K562 (cell line): Measurements from ENCODE around the gene MADD. TPM values are rescaled to one million over a fixed set of nuclear protein-coding genes. Genes with fewer than 3 reads are reported as not detected.
A peak's percentile ranks its signal among the peaks of the same experiment; 100 is the strongest.

ENCODE experiments used
- ATAC-seq: fragments of 200-7000 bp; cut with Tn5 transposase; 3 replicates; pipeline ENCODE4 v1.9.1; 2020; ENCODE audit warnings: moderate library complexity
- BruUV-seq: library from RNA; stranded (reverse); fragments of 400-500 nt; replicated peaks from 2 replicates; lab custom pipeline; 2021; lab: Mats Ljungman, UMichigan
- CTCF ChIA-PET: fragments of 300-600 bp; formaldehyde crosslinking; extraction: SDS; loops from one replicate; lab custom pipeline; 2021; ENCODE audit warnings: low intra/inter-chr PET ratio; lab: Yijun Ruan, JAX
- POLR2A ChIA-PET: fragments of 300-600, 350-650 bp; sonication (Branson Sonifier 250); formaldehyde crosslinking; extraction: SDS; loops from one replicate; lab custom pipeline; 2021; ENCODE audit warnings: antibody characterized with exemption, inconsistent platforms; lab: Yijun Ruan, JAX
- DNase-seq, 4 experiments: peaks; one replicate each; pipeline versions ENCODE4 v3.0.0 to v3.0.0-alpha.2; 2011 to 2018; ENCODE audit warnings: low spot score in 3 of 4, mixed read lengths in 3 of 4; ENCODE audit errors: extremely low read depth in 1 of 4
- FAIRE-seq: peaks from 2 replicates; lab custom pipeline; 2011; peaks lifted over from hg19 to GRCh38; lab: Jason Lieb, UNC
- H2AFZ ChIP-seq: 2 replicates; pipeline ENCODE4 v1.6.0; 2011; ENCODE audit warnings: low read depth, low read length, control low read depth, inconsistent platforms
- H3K27ac ChIP-seq: fragments of 200-600 bp; 3 replicates; pipeline ENCODE4 v1.8.0; 2011; ENCODE audit warnings: low read depth, mild to moderate bottlenecking, control low read depth, inconsistent platforms, low read length, moderate library complexity, mixed read lengths; ENCODE audit errors: extremely low read depth
- H3K27me3 ChIP-seq, 2 experiments: fragments of 300-600 bp in 1 of 2; 2 replicates in 1 of 2; 3 replicates in 1 of 2; pipeline versions ENCODE4 v1.6.0 to v1.8.0; 2011; ENCODE audit warnings: inconsistent platforms in 2 of 2, low read length in 2 of 2, mild to moderate bottlenecking in 1 of 2, mixed read lengths in 1 of 2, moderate library complexity in 1 of 2; ENCODE audit not compliant: control insufficient read depth in 2 of 2, insufficient read depth in 2 of 2
- H3K36me3 ChIP-seq: fragments of 300-600 bp; 3 replicates; pipeline ENCODE4 v1.8.0; 2011; ENCODE audit warnings: mild to moderate bottlenecking, low read length, inconsistent platforms; ENCODE audit not compliant: control insufficient read depth, insufficient read depth
- H3K4me1 ChIP-seq, 2 experiments: fragments of 200-600 bp in 1 of 2; replicated peaks in 1 of 2; 2 replicates in 1 of 2; 3 replicates in 1 of 2; pipeline versions ENCODE4 v1.5.1 to v1.8.0; 2011; ENCODE audit warnings: inconsistent platforms in 2 of 2, low read length in 2 of 2, mild to moderate bottlenecking in 1 of 2, mixed read lengths in 1 of 2, moderate library complexity in 1 of 2; ENCODE audit not compliant: control insufficient read depth in 2 of 2, insufficient read depth in 2 of 2
- H3K4me2 ChIP-seq: 2 replicates; pipeline ENCODE4 v1.6.1; 2011; ENCODE audit warnings: low read length, control low read depth, inconsistent platforms, mixed read lengths; ENCODE audit not compliant: insufficient read depth
- H3K4me3 ChIP-seq: fragments of 200-600 bp; sonication (generic), shearing (Covaris generic); 2 replicates; pipeline ENCODE4 v1.5.1; 2016; ENCODE audit warnings: control low read depth, inconsistent platforms
- H3K79me2 ChIP-seq: fragments of 200-600 bp; 3 replicates; pipeline ENCODE4 v1.8.0; 2011; ENCODE audit warnings: low read length, inconsistent platforms; ENCODE audit not compliant: control insufficient read depth, insufficient read depth
- H3K9ac ChIP-seq, 2 experiments: 2 replicates each; pipeline versions ENCODE4 v1.6.0 to v1.6.1; 2011; ENCODE audit warnings: low read depth in 2 of 2, low read length in 2 of 2, control low read depth in 1 of 2, inconsistent platforms in 1 of 2, mild to moderate bottlenecking in 1 of 2, mixed read lengths in 1 of 2; ENCODE audit not compliant: insufficient read depth in 1 of 2
- H3K9me1 ChIP-seq: one replicate; pipeline ENCODE4 v1.6.0; 2011; ENCODE audit warnings: inconsistent platforms, mild to moderate bottlenecking, low read length, moderate library complexity; ENCODE audit not compliant: control insufficient read depth, insufficient read depth
- H3K9me3 ChIP-seq: replicated peaks from 2 replicates; pipeline ENCODE4 v1.5.1; 2011; ENCODE audit warnings: low read depth, low read length, inconsistent platforms; ENCODE audit not compliant: control insufficient read depth, insufficient read depth
- H4K20me1 ChIP-seq: replicated peaks from 2 replicates; pipeline ENCODE4 v1.6.1; 2011; ENCODE audit warnings: low read length, inconsistent platforms, mixed read lengths; ENCODE audit not compliant: control insufficient read depth, insufficient read depth
- CXXC5 ChIP-seq: fragments of 250-450 bp; sonication (Bioruptor Pico); IDR thresholded peaks from 2 replicates; pipeline ENCODE4 v1.8.0; 2022; ENCODE audit warnings: inconsistent platforms, mild to moderate bottlenecking, moderate library complexity
- E2F3 ChIP-seq: fragments of 250-450 bp; sonication (Bioruptor Pico); IDR thresholded peaks from 2 replicates; pipeline ENCODE4 v1.4.0; 2020; ENCODE audit warnings: mild to moderate bottlenecking
- ELK3 ChIP-seq: fragments of 450-650 bp; formaldehyde crosslinking; IDR thresholded peaks from 2 replicates; pipeline ENCODE4 v1.4.0; 2020; ENCODE audit warnings: mild to moderate bottlenecking
- ETS1 ChIP-seq: conservative IDR thresholded peaks from 2 replicates; pipeline ENCODE4 v1.6.1; 2011; ENCODE audit warnings: low read depth, mild to moderate bottlenecking, low read length; ENCODE audit not compliant: control insufficient read depth
- FOXJ2 ChIP-seq: fragments of 200-800 bp; sonication (Bioruptor generic); IDR thresholded peaks from 2 replicates; pipeline ENCODE4 v1.6.1; 2016; ENCODE audit warnings: missing genetic modification characterization, missing compliant biosample characterization
- GABPB1 ChIP-seq: sonication (generic); formaldehyde crosslinking; IDR thresholded peaks from 2 replicates; pipeline ENCODE4 v1.8.0; 2022; ENCODE audit warnings: mild to moderate bottlenecking, missing genetic modification reagents
- KLF6 ChIP-seq: fragments of 250-450 bp; sonication (Bioruptor Pico); IDR thresholded peaks from 2 replicates; pipeline ENCODE4 v1.4.0; 2020; ENCODE audit warnings: mild to moderate bottlenecking, moderate library complexity, borderline replicate concordance
- MIER1 ChIP-seq: fragments of 450-650 bp; IDR thresholded peaks from 2 replicates; pipeline ENCODE4 v1.6.1; 2016; ENCODE audit warnings: antibody characterized with exemption, mild to moderate bottlenecking, low read depth
- MTF1 ChIP-seq: fragments of 250-450 bp; sonication (Bioruptor Pico); IDR thresholded peaks from 2 replicates; pipeline ENCODE4 v1.9.0; 2021; ENCODE audit warnings: moderate library complexity, mild to moderate bottlenecking, inconsistent platforms, borderline replicate concordance
- POLR2H ChIP-seq: IDR thresholded peaks from 2 replicates; pipeline ENCODE4 v1.6.1; 2016; ENCODE audit warnings: missing genetic modification characterization, low read depth, mild to moderate bottlenecking, control low read depth, missing compliant biosample characterization, moderate library complexity
- RFX7 ChIP-seq: fragments of 250-450 bp; sonication (Bioruptor Pico); IDR thresholded peaks from 2 replicates; pipeline ENCODE4 v1.5.1; 2021; ENCODE audit warnings: mild to moderate bottlenecking
- SP1 ChIP-seq: sonication (generic); formaldehyde crosslinking; IDR thresholded peaks from 2 replicates; pipeline ENCODE4 v1.8.1; 2022; ENCODE audit warnings: mild to moderate bottlenecking, missing genetic modification reagents
- SRSF9 ChIP-seq: fragments of 200-400 bp; formaldehyde crosslinking; IDR thresholded peaks from 2 replicates; pipeline ENCODE4 v1.6.1; 2017; ENCODE audit warnings: low read depth, low read length, borderline replicate concordance
- ZBTB1 ChIP-seq: sonication (generic); formaldehyde crosslinking; IDR thresholded peaks from 2 replicates; pipeline ENCODE4 v1.8.1; 2023; ENCODE audit warnings: missing genetic modification reagents, low read depth, mild to moderate bottlenecking, borderline replicate concordance
- ZBTB17 ChIP-seq: fragments of 450-650 bp; formaldehyde crosslinking; IDR thresholded peaks from 2 replicates; pipeline ENCODE4 v1.4.0; 2020; ENCODE audit warnings: mild to moderate bottlenecking
- ZNF311 ChIP-seq: fragments of 250-450 bp; sonication (Bioruptor Pico); IDR thresholded peaks from 2 replicates; pipeline ENCODE4 v1.4.0; 2020; ENCODE audit warnings: mild to moderate bottlenecking, moderate library complexity
- ZNF316 ChIP-seq: fragments of 450-650 bp; IDR thresholded peaks from 2 replicates; pipeline ENCODE4 v1.6.1; 2016
- ZNF445 ChIP-seq: fragments of 250-450 bp; sonication (Bioruptor Pico); IDR thresholded peaks from 2 replicates; pipeline ENCODE4 v1.4.0; 2020; ENCODE audit warnings: low read depth, mild to moderate bottlenecking, moderate library complexity
- ZSCAN32 ChIP-seq: fragments of 450-650 bp; formaldehyde crosslinking; IDR thresholded peaks from 2 replicates; pipeline ENCODE4 v1.4.0; 2020; ENCODE audit warnings: mild to moderate bottlenecking, moderate library complexity
- ZZZ3 ChIP-seq: fragments of 450-650 bp; IDR thresholded peaks from 2 replicates; pipeline ENCODE4 v1.6.1; 2016; ENCODE audit warnings: antibody characterized with exemption, mild to moderate bottlenecking, moderate library complexity
- WGBS: fragments of 100-300 bp; shearing (Covaris generic); methylation state at CpG from one replicate; pipeline ENCODE4 v1.1.6; 2016; ENCODE audit warnings: low coverage, mixed read lengths; ENCODE audit not compliant: insufficient coverage; ENCODE audit errors: missing lambda C conversion rate; 5-methylcytosine and 5-hydroxymethylcytosine counted together
- in situ Hi-C: fragments of 300-500 bp; cut with MboI; formaldehyde crosslinking; loops from 4 replicates; pipeline ENCODE4 v1.15.0; 2018; ENCODE audit warnings: inconsistent platforms, mixed read lengths
- intact Hi-C: fragments of 100-400 bp; cut with micrococcal nuclease; formaldehyde crosslinking; loops from 2 replicates; pipeline ENCODE4 v1.14.2; 2022
- polyA plus RNA-seq, 8 experiments: library from polyadenylated mRNA; depleted of rRNA in 4 of 8; stranded (reverse) in 5 of 8; unstranded in 3 of 8; fragments of >200 nt; fragmentation: Nextera tagmentation in 2 of 8; fragmentation: Illumina TruSeq in 1 of 8; extraction: Ambion mirVana in 2 of 8; extraction: Trizol in 1 of 8; gene quantifications; 2 replicates each; pipeline versions ENCODE4 v1.2.1 to v1.2.3, GENCODE V29; 2011 to 2014; ENCODE audit warnings: inconsistent platforms in 1 of 8, missing spikeins in 1 of 8
- total RNA-seq, 7 experiments: library from RNA; depleted of rRNA in 6 of 7; stranded (reverse); fragments of >200 nt in 6 of 7; fragmentation: Illumina TruSeq in 2 of 7; extraction: Trizol in 2 of 7; gene quantifications; 2 replicates each; pipeline versions ENCODE4 v1.2.1 to v1.2.3, GENCODE V29; 2011 to 2021; ENCODE audit warnings: low replicate concordance in 1 of 7

The MADD gene
- total and polyA plus RNA-seq, 9 of the 15 experiments (the other 6 are each of a cell fraction or from before 2014, with no cell fraction given), result 0.68 to 57.6 (median 33.6) TPM

- TF ChIP-seq MIER1, result no peak
- TF ChIP-seq ZNF445, result no peak
- no peak for TF ChIP-seq ELK3 (CRISPR knock-in tag)
- TF ChIP-seq SP1, result no peak
Measured at GRCh38 chr11:47267876-47268275, 2.1 kb upstream of the MADD start (continued).

- Histone ChIP-seq H3K27ac (peak overlapping the region; percentile 91), H3K27me3 (no peaks in the 10 kb centered on the region), H3K4me1 (peaks cover 60 to 61% of the 10 kb centered on the region in 2 experiments), H3K9me1 (peaks cover 11% of the 10 kb centered on the region), H3K36me3 (peaks cover 7% of the 10 kb centered on the region; the same call in 2 of the 3 replicates), H3K79me2 (peaks cover 33% of the 10 kb centered on the region), H3K4me3 (peak overlapping the region; percentile 85), H3K9ac (peak overlapping the region; percentile 80 to 98; a peak in 3 of 4 replicates), H4K20me1 (peaks cover 26% of the 10 kb centered on the region), H3K4me2 (peak overlapping the region; percentile 96), H3K9me3 (no peaks in the 10 kb centered on the region), H2AFZ (peak overlapping the region; percentile 97)
- POLR2A ChIA-PET, result interaction anchor here (1.0 kb wide), 1 partner anchor 10 kb away, joined by 8 read pairs; the partner anchor contains the start of gene NR1H3
- ATAC-seq (no peak), FAIRE-seq (no peak), DNase-seq (no peak)
- in situ Hi-C loops, result no loop called here
- intact Hi-C loops, result loop anchor here (1.0 kb wide), 2 partner anchors 19 to 140 kb away; partner anchors contain the start of gene SLC39A13
- WGBS, result 47% methylated on average over 13 of the region's 13 CpGs
- CTCF ChIA-PET, result no interaction called here
- no TSS peak for BruUV-seq
- no peak for TF ChIP-seq ZBTB1 (CRISPR knock-in tag)
- no peak for TF ChIP-seq RFX7 (CRISPR knock-in tag)
- peak; percentile 59; the same call in 1 of the 2 replicates for TF ChIP-seq ZNF311 (CRISPR knock-in tag)
- TF ChIP-seq FOXJ2 (tag), result no peak
- TF ChIP-seq E2F3 (CRISPR knock-in tag), result no peak
- TF ChIP-seq GABPB1 (CRISPR knock-in tag), result no peak
- no peak for TF ChIP-seq ZZZ3
- TF ChIP-seq ETS1, result peak; percentile 37; the same call in 1 of the 2 replicates
- 0 out of 2 replicates have a peak, but pooled peaks have one; percentile 9 for TF ChIP-seq POLR2H (tag)
- no peak for TF ChIP-seq MTF1 (CRISPR knock-in tag)
- no peak for TF ChIP-seq CXXC5
- TF ChIP-seq ZNF316, result no peak
- TF ChIP-seq KLF6 (CRISPR knock-in tag), result no peak
- no peak for TF ChIP-seq SRSF9
- TF ChIP-seq ZBTB17, result 0 out of 2 replicates have a peak, but pooled peaks have one; percentile 8
- no peak for TF ChIP-seq ZSCAN32 (CRISPR knock-in tag)
Measured at GRCh38 chr11:47268448-47269001, 1.4 kb upstream of the MADD start.
